GM21515 (cell line): ENCODE results near the gene MGAT3.

ENCODE experiments used
- ATAC-seq: cut with Tn5 transposase; IDR thresholded peaks from one replicate; pipeline ENCODE4 v1.9.1; 2021; ENCODE audit not compliant: unreplicated experiment

MGAT3 gene

GRCh38 chr22:39526736-39527171, 69.9 kb downstream of the MGAT3 start:
- ATAC-seq, result no peak

GRCh38 chr22:39527481-39527961, 70.7 kb downstream of the MGAT3 start:
- no peak for ATAC-seq

- no peak for ATAC-seq
Observed at GRCh38 chr22:39528080-39528661, 71.4 kb downstream of the MGAT3 start.

GRCh38 chr22:39528681-39529486, 72.1 kb downstream of the MGAT3 start:
- peak; percentile 32 for ATAC-seq

- ATAC-seq, result no peak
Observed at GRCh38 chr22:39529487-39529851, 72.7 kb downstream of the MGAT3 start.

GRCh38 chr22:39530116-39530515, 73.3 kb downstream of the MGAT3 start:
- ATAC-seq, result no peak

- ATAC-seq, result no peak
Observed at GRCh38 chr22:39530692-39531331, 74.0 kb downstream of the MGAT3 start.

GRCh38 chr22:39532215-39533073, 75.6 kb downstream of the MGAT3 start, which contains the start of gene RPS19BP1:
Gene RPS19BP1 (minus strand): TSS chr22:39532748. CDS start chr22:39532738, 10 bp downstream.
- peak; percentile 61 for ATAC-seq

- ATAC-seq, result no peak
Observed at GRCh38 chr22:39534092-39534506, 77.3 kb downstream of the MGAT3 start.

GRCh38 chr22:39534591-39535356, 78.0 kb downstream of the MGAT3 start:
- peak; percentile 28 for ATAC-seq

- ATAC-seq, result no peak
Observed at GRCh38 chr22:39535357-39535725, 78.5 kb downstream of the MGAT3 start.

GRCh38 chr22:39535831-39536449, 79.1 kb downstream of the MGAT3 start:
- no peak for ATAC-seq

- ATAC-seq, result no peak
Observed at GRCh38 chr22:39536711-39537110, 79.9 kb downstream of the MGAT3 start.

- ATAC-seq, result no peak
Observed at GRCh38 chr22:39537975-39538374, 81.2 kb downstream of the MGAT3 start.
